ENCODE results near the gene MASP2.

The MASP2 gene

DNA sequence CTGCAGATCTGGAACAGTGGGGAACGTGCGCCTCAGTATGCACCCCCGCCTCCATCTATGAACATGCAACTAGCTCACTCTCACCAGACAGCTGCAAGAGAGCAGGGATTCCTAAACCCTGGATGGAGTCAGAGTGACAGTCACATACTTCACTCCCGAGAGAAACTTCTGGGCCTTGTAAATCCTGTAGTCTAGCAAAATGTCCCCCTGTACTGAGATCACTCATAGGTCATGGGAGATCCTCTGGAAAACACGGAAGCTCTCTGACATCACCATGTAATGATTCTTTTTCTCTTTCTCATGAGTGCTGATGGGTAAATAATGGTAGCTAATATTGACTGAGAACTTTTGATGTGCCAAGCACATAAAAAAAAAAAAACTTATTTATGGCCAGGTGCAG lies 57.9 kb downstream of the MASP2 start:
- DNase-seq (ENCODE audit: low spot score) = no peak

GRCh38 chr1:10987840-10988417 lies 59.1 kb downstream of the MASP2 start:
- no peak for DNase-seq (ENCODE audit: low spot score)

DNA sequence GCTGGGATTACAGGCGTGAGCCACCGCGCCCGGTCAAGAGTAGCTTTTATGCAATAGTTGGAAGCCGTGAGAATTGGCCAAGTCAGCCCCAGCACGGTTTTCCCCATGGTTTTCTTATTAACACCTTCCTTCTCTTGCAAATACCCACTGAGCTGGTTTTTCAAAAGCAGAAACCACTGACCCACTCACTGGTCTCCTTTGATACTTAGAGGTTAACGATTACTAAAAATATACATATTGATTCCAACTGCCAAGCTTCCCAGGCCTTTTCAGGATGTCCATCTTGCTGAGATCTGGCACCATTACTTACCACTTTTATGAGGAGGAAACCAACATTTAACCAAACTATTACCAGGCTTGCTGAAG lies 60.5 kb downstream of the MASP2 start:
- DNase-seq (ENCODE audit: low spot score) = no peak

DNA sequence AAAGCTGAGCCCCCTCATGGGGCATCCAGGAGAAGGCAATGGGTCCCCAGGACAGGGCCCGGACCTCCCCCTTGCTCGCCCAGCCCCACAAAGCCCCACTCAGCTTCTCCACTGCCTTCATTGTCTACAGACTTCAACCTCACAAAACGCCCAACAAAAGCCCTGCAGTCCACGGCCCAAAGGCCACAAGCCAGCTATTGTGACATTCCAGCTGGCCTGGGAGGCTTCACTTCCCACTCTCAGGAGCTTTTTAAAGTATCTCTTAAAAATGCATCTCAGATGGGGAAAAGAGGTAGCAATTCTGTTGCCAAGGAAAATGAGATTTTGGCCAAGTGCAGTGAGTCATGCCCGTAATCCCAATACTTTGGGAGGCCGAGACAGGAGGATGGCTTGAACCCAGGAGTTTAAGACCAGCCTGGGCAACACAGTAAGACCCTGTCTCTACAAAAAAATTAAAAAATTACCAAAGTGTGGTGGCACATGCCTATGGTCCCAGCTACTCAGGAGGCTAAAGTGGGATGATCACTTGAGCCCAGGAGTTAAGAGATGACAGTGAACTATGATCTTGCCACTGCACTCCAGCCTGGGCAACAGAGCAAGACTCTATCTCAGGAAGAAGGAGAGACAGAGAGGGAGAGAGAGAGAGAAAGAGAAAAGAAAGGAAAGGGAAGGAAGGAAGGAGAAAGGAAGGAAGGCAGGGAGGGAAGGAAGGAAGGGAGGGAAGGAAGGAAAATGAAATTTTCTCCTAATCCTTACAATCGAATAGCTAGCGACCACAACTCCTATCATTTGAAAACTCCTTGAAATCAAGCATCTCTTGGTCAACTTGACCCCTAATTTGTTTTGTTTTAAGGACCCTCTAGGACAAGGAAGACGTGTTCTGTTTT lies 66.0 kb downstream of the MASP2 start:
- DNase-seq (ENCODE audit: low spot score) = peak; percentile 67

DNA sequence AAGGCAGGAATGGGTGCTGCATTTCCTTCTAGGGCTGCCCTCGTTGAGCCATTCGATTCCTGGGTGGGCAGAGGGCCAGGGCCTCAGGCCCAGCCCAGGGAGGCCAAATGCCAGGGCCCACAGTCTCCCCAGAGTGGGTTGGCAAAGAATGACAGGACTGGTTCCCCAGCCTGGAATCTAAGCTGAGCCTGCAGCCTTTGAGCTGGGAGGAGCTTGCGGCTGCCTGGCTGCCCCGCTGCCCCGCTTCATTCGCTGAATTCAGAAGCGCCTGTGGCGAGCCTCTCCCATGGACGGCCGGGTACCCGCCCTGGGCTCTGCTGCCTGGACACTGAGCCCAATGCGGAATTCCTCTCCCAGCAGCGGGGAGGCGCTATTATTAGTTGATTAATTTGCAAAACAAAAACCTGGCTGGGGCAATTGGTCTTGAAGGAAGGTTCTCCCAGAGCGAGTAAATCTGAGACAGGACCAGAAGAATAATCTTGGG lies 66.9 kb downstream of the MASP2 start:
- DNase-seq (ENCODE audit: low spot score) = peak; percentile 93

DNA sequence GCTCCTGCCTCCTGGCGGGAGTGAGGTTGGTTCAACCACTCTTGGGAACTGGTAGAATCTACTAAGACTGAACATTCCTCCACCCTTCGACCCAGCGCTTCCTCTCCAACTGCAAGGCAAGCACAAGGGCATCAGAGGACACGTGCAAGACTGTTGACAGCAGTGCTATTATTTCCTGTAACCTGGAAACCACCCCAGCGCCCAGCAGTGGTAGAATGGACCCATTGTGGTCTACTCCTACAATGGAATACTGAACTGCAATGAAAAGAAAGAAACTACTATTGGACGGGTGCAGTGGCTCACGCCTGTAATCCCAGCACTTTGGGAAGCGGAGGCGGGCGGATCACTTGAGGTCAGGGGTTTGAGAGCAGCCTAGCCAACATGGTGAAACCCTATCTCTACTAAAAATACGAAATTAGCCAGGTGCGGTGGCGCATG lies 67.5 kb downstream of the MASP2 start:
- DNase-seq (ENCODE audit: low spot score) = no peak

GRCh38 chr1:10978719-10979118 lies 68.3 kb downstream of the MASP2 start:
- DNase-seq (ENCODE audit: low spot score) = no peak

Data from ecto neural progenitor cell (in vitro differentiated cells).